Panc1 (cell line): ENCODE measurements around the gene NTM. TPM values are rescaled to one million over a fixed set of nuclear protein-coding genes. Genes with fewer than 3 reads are reported as not detected.

Experiments used
- ATAC-seq: fragments of 200-7000 bp; cut with Tn5 transposase; 2 replicates; pipeline ENCODE4 v1.9.1; 2020; ENCODE audit warnings: mild to moderate bottlenecking, moderate library complexity
- BruUV-seq: library from RNA; stranded (reverse); fragments of 400-500 nt; replicated peaks from 2 replicates; lab custom pipeline; 2021; lab: Mats Ljungman, UMichigan
- CTCF ChIA-PET: fragments of 300-600 bp; sonication (Branson Sonifier 250); formaldehyde crosslinking; loops from one replicate; lab custom pipeline; 2022; ENCODE audit warnings: antibody characterized with exemption; lab: Charles Lee
- POLR2A ChIA-PET: fragments of 300-600 bp; sonication (Branson Sonifier 250); formaldehyde crosslinking; loops from one replicate; lab custom pipeline; 2022; ENCODE audit warnings: antibody characterized with exemption; lab: Charles Lee
- DNase-seq: peaks from one replicate; pipeline ENCODE4 v3.0.0-alpha.2; 2010; ENCODE audit warnings: low read depth, low spot score
- H3K27ac ChIP-seq: 2 replicates; pipeline ENCODE4 v1.5.1; 2011; ENCODE audit warnings: mild to moderate bottlenecking, low read length, inconsistent platforms
- H3K27me3 ChIP-seq: fragments of 200-500 bp; sonication (Bioruptor generic); 2 replicates; pipeline ENCODE4 v1.6.0; 2014; ENCODE audit warnings: low read length, inconsistent platforms; ENCODE audit not compliant: control insufficient read depth, insufficient read depth
- H3K36me3 ChIP-seq: fragments of 200-500 bp; sonication (Bioruptor generic); 2 replicates; pipeline ENCODE4 v1.5.1; 2014; ENCODE audit warnings: inconsistent platforms, mild to moderate bottlenecking, low read length, moderate library complexity; ENCODE audit not compliant: control insufficient read depth, insufficient read depth
- H3K4me1 ChIP-seq: 2 replicates; pipeline ENCODE4 v1.5.1; 2011; ENCODE audit warnings: inconsistent platforms, mild to moderate bottlenecking, low read length, moderate library complexity; ENCODE audit not compliant: control insufficient read depth, insufficient read depth
- H3K4me3 ChIP-seq, 2 experiments: 2 replicates each; pipeline ENCODE4 v1.5.1; 2011 to 2012; ENCODE audit warnings: low read depth in 2 of 2, low read length in 2 of 2, mild to moderate bottlenecking in 2 of 2, inconsistent platforms in 1 of 2, moderate library complexity in 1 of 2
- H3K9me3 ChIP-seq: fragments of 200-500 bp; sonication (Bioruptor generic); 2 replicates; pipeline ENCODE4 v1.5.1; 2014; ENCODE audit warnings: low read depth, mild to moderate bottlenecking, inconsistent platforms, low read length, moderate library complexity; ENCODE audit not compliant: control insufficient read depth, insufficient read depth
- POLR2AphosphoS5 ChIP-seq: IDR thresholded peaks from 2 replicates; pipeline ENCODE4 v1.6.1; 2012; ENCODE audit warnings: mild to moderate bottlenecking, low read depth, low read length, moderate library complexity
- SIN3A ChIP-seq: IDR thresholded peaks from 2 replicates; pipeline ENCODE4 v1.6.1; 2012; ENCODE audit warnings: low read depth, mild to moderate bottlenecking, low read length, moderate library complexity, borderline replicate concordance; ENCODE audit not compliant: insufficient read depth
- TCF7L2 ChIP-seq: IDR thresholded peaks from 2 replicates; pipeline ENCODE4 v1.6.1; 2011; ENCODE audit warnings: mild to moderate bottlenecking, low read depth, low read length, inconsistent platforms
- in situ Hi-C: cut with HindIII; loops from 2 replicates; pipeline ENCODE4 v1.10.0; 2016; ENCODE audit warnings: low sequenced_read_pairs, low pct_unique_long_range_greater_than_20kb
- intact Hi-C: fragments of 100-400 bp; cut with micrococcal nuclease; formaldehyde crosslinking; loops from one replicate; pipeline ENCODE4 v1.10.0; 2022; ENCODE audit not compliant: unreplicated experiment
- total RNA-seq: library from RNA; stranded (reverse); gene quantifications from one replicate; pipeline ENCODE4 v1.2.1, GENCODE V29; 2021; ENCODE audit not compliant: unreplicated experiment
- TF ChIP-seq, protein P1 (sequence below), 2 experiments: IDR thresholded peaks; 2 replicates each; pipeline ENCODE4 v1.6.1; 2011 to 2012; ENCODE audit warnings: low read depth in 2 of 2, control low read depth in 1 of 2, low read length in 1 of 2, mild to moderate bottlenecking in 1 of 2, moderate library complexity in 1 of 2; ENCODE audit not compliant: insufficient read depth in 1 of 2
- TF ChIP-seq, protein P2 (sequence below): fragments of 450-650 bp; IDR thresholded peaks from 2 replicates; pipeline ENCODE4 v1.5.1; 2017; ENCODE audit warnings: mild to moderate bottlenecking

Gene NTM
- total RNA-seq, 1 experiment from 2014 or later, result 0.10 TPM

DNA sequence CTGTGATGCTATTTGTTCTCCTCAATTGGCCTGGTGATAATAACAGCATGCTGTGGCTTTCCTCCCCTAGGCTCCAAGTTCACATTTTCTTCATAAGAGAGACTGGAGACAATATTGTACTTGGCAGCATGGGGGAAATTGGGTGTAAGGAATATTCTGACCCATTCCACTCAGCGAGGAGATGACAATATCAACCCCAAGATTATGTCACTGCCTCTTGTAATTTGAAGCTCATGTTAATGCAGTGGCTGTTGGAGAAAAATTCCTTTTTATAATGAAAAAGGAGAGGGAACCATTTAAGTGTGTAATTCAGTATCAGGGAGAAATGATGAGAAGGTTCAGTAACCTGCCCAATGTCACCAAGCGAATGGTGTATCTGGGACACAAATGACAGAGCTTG lies 665.8 kb downstream of the NTM start:
- Histone ChIP-seq H3K4me3 (no peak overlapping the region), H3K27me3 (no peaks in the 10 kb centered on the region), H3K27ac (no peak overlapping the region), H3K36me3 (no peaks in the 10 kb centered on the region), H3K9me3 (no peaks in the 10 kb centered on the region), H3K4me1 (no peaks in the 10 kb centered on the region)
- ChIA-PET CTCF (no interaction called here), POLR2A (interaction anchor here (0.6 kb wide), 1 partner anchor 928 kb away, joined by 3 read pairs; no protein-coding TSS in a partner anchor)
- DNase-seq (no peak), ATAC-seq (no peak)
- in situ Hi-C loops (no loop called here), intact Hi-C loops (no loop called here)
- TF ChIP-seq SIN3A (no peak), POLR2AphosphoS5 (no peak), TCF7L2 (no peak)
- TF ChIP-seq, protein P1, sequence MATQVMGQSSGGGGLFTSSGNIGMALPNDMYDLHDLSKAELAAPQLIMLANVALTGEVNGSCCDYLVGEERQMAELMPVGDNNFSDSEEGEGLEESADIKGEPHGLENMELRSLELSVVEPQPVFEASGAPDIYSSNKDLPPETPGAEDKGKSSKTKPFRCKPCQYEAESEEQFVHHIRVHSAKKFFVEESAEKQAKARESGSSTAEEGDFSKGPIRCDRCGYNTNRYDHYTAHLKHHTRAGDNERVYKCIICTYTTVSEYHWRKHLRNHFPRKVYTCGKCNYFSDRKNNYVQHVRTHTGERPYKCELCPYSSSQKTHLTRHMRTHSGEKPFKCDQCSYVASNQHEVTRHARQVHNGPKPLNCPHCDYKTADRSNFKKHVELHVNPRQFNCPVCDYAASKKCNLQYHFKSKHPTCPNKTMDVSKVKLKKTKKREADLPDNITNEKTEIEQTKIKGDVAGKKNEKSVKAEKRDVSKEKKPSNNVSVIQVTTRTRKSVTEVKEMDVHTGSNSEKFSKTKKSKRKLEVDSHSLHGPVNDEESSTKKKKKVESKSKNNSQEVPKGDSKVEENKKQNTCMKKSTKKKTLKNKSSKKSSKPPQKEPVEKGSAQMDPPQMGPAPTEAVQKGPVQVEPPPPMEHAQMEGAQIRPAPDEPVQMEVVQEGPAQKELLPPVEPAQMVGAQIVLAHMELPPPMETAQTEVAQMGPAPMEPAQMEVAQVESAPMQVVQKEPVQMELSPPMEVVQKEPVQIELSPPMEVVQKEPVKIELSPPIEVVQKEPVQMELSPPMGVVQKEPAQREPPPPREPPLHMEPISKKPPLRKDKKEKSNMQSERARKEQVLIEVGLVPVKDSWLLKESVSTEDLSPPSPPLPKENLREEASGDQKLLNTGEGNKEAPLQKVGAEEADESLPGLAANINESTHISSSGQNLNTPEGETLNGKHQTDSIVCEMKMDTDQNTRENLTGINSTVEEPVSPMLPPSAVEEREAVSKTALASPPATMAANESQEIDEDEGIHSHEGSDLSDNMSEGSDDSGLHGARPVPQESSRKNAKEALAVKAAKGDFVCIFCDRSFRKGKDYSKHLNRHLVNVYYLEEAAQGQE (IDR thresholded peaks at IDR 0.05; ENCODE audit: insufficient read depth in 1 of 2, low read depth in 2 of 2, low read length in 1 of 2), result no peak
- TF ChIP-seq, protein P2, sequence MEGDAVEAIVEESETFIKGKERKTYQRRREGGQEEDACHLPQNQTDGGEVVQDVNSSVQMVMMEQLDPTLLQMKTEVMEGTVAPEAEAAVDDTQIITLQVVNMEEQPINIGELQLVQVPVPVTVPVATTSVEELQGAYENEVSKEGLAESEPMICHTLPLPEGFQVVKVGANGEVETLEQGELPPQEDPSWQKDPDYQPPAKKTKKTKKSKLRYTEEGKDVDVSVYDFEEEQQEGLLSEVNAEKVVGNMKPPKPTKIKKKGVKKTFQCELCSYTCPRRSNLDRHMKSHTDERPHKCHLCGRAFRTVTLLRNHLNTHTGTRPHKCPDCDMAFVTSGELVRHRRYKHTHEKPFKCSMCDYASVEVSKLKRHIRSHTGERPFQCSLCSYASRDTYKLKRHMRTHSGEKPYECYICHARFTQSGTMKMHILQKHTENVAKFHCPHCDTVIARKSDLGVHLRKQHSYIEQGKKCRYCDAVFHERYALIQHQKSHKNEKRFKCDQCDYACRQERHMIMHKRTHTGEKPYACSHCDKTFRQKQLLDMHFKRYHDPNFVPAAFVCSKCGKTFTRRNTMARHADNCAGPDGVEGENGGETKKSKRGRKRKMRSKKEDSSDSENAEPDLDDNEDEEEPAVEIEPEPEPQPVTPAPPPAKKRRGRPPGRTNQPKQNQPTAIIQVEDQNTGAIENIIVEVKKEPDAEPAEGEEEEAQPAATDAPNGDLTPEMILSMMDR, result no peak
- no TSS peak for BruUV-seq

DNA sequence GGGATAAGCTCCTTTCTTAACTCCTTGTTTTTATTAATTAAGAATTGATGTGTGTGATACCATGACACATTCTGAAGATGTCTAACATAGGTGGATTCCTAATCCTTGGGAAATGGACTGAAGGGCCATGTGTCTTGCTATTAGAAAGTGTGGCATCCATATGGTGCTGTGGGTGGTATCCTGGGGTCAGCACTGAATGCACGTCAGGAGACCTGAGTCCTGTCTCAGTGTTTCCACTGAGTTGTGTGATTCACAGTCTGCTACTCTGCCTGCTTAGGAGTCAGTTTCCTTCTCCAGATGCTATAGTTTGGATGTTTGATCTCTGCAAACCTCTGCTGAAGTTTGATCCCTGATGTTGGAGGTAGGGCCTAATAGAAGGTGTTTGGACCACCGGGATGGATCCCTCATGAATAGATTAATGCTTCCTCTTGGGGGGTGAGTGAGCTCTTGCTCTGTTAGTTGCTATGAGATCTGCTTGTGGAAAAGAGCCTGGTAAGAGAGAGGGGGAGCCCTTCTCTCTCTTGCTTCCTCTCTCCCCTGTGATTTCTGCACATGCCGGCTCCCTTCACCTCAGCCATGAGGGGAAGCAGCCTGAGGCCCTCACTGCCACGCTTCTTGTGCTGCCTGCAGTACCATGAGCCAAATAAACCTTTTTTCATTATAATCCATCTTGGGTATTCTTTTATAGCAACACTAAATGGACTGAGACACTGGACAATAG lies 666.5 kb downstream of the NTM start:
- no peaks in the 10 kb centered on the region for H3K4me1 ChIP-seq
- H3K36me3 ChIP-seq, result no peaks in the 10 kb centered on the region
- H3K27ac ChIP-seq, result no peak overlapping the region
- H3K9me3 ChIP-seq, result no peaks in the 10 kb centered on the region
- ChIA-PET POLR2A (interaction anchor here (0.6 kb wide), 1 partner anchor 927 kb away, joined by 3 read pairs; no protein-coding TSS in a partner anchor), CTCF (no interaction called here)
- in situ Hi-C loops (no loop called here), intact Hi-C loops (no loop called here)
- no TSS peak for BruUV-seq
- DNase-seq (no peak), ATAC-seq (no peak)
- TF ChIP-seq TCF7L2 (no peak), POLR2AphosphoS5 (no peak), SIN3A (no peak)
- TF ChIP-seq, protein P2, result no peak
- TF ChIP-seq, protein P1 (IDR thresholded peaks at IDR 0.05; ENCODE audit: insufficient read depth in 1 of 2, low read depth in 2 of 2, low read length in 1 of 2), result no peak
- no peaks in the 10 kb centered on the region for H3K27me3 ChIP-seq
- H3K4me3 ChIP-seq, result no peak overlapping the region
